Smooth muscle cell (in vitro differentiated cells): Measurements from ENCODE around the gene HNRNPM. TPM values are rescaled to one million over a fixed set of nuclear protein-coding genes. Genes with fewer than 3 reads are reported as not detected.
A peak's percentile ranks its signal among the peaks of the same experiment; 100 is the strongest.

Experiments used
- DNase-seq: peaks from one replicate; lab custom pipeline; 2025; ENCODE audit not compliant: unreplicated experiment; lab: John Stamatoyannopoulos, UW
- H2AFZ ChIP-seq: fragments of 200-600 bp; sonication (generic); 2 replicates; pipeline ENCODE4 v1.6.0; 2016; ENCODE audit warnings: antibody characterized with exemption, low read depth, mild to moderate bottlenecking
- H3F3A ChIP-seq: fragments of 200-600 bp; sonication (generic); 2 replicates; pipeline ENCODE4 v1.6.0; 2017; ENCODE audit warnings: antibody characterized with exemption, low read depth
- H3K27ac ChIP-seq: fragments of 200-600 bp; sonication (generic); 2 replicates; pipeline ENCODE4 v1.5.1; 2016; ENCODE audit warnings: low read depth, mild to moderate bottlenecking
- H3K27me3 ChIP-seq: fragments of 200-600 bp; sonication (generic); 2 replicates; pipeline ENCODE4 v1.6.1; 2016; ENCODE audit warnings: low read depth, mild to moderate bottlenecking
- H3K36me3 ChIP-seq: fragments of 200-600 bp; sonication (generic); 2 replicates; pipeline ENCODE4 v1.5.1; 2016; ENCODE audit warnings: low read depth
- H3K4me1 ChIP-seq: fragments of 200-600 bp; sonication (generic); 2 replicates; pipeline ENCODE4 v1.5.1; 2016; ENCODE audit warnings: low read depth
- H3K4me2 ChIP-seq: fragments of 200-600 bp; sonication (generic); 2 replicates; pipeline ENCODE4 v1.6.0; 2016; ENCODE audit warnings: mild to moderate bottlenecking
- H3K4me3 ChIP-seq: fragments of 200-600 bp; sonication (generic); 2 replicates; pipeline ENCODE4 v1.5.1; 2016; ENCODE audit warnings: mild to moderate bottlenecking
- H3K79me2 ChIP-seq: fragments of 200-600 bp; sonication (generic); 2 replicates; pipeline ENCODE4 v1.6.0; 2016; ENCODE audit warnings: low read depth, mild to moderate bottlenecking
- H3K9ac ChIP-seq: fragments of 200-600 bp; sonication (generic); 2 replicates; pipeline ENCODE4 v1.6.0; 2016; ENCODE audit warnings: low read depth
- H3K9me3 ChIP-seq: fragments of 200-600 bp; sonication (generic); replicated peaks from 2 replicates; pipeline ENCODE4 v1.5.1; 2016; ENCODE audit warnings: low read depth
- H4K20me1 ChIP-seq: fragments of 200-600 bp; sonication (generic); 2 replicates; pipeline ENCODE4 v1.6.0; 2016; ENCODE audit warnings: low read depth
- CTCF ChIP-seq: fragments of 200-600 bp; sonication (generic); IDR thresholded peaks from 2 replicates; pipeline ENCODE4 v1.5.1; 2017; ENCODE audit warnings: borderline replicate concordance, mild to moderate bottlenecking, antibody characterized with exemption; ENCODE audit not compliant: insufficient read depth, poor library complexity, severe bottlenecking
- WGBS: methylation state at CpG from one replicate; pipeline ENCODE4 v1.1.7; 2016; ENCODE audit warnings: low lambda C conversion rate; 5-methylcytosine and 5-hydroxymethylcytosine counted together
- polyA plus RNA-seq: library from polyadenylated mRNA; unstranded; fragments of >200 nt; fragmentation: Nextera tagmentation; extraction: Ambion mirVana; gene quantifications from 2 replicates; pipeline ENCODE4 v1.2.1, GENCODE V29; 2016
- total RNA-seq: library from RNA; depleted of rRNA; stranded (reverse); fragments of >200 nt; gene quantifications from 2 replicates; pipeline ENCODE4 v1.2.3, GENCODE V29; 2014

The HNRNPM gene
- total and polyA plus RNA-seq, 2 experiments from 2014 or later: 44.3 to 143 TPM

GRCh38 chr19:8412783-8413628 is 31.8 kb upstream of the HNRNPM start, which contains the start of gene MARCHF2:
Gene MARCHF2, plus strand, starts transcription at chr19:8413305. Its CDS starts 8,536 bp downstream, at chr19:8421841.
- Histone ChIP-seq H3K79me2 (no peaks in the 10 kb centered on the region), H3K9ac (no peak within 1 kb of the TSS), H3K27me3 (no peaks in the 10 kb centered on the region), H3K9me3 (no peaks in the 10 kb centered on the region), H3K4me3 (peak within 1 kb of the TSS; percentile 60), H3K27ac (no peak within 1 kb of the TSS), H3K4me2 (peak within 1 kb of the TSS; percentile 94), H3K4me1 (no peaks in the 10 kb centered on the region), H3F3A (peaks cover 5% of the 10 kb centered on the region), H4K20me1 (no peaks in the 10 kb centered on the region), H2AFZ (no peak within 1 kb of the TSS), H3K36me3 (no peaks in the 10 kb centered on the region)
- WGBS: 8% methylated on average over 74 of the region's 89 CpGs
- DNase-seq: peak; percentile 89
- TF ChIP-seq CTCF: peak; percentile 59

- Histone ChIP-seq H3F3A (peaks cover 9% of the 10 kb centered on the region), H3K4me1 (no peaks in the 10 kb centered on the region), H2AFZ (no peak overlapping the region), H3K36me3 (no peaks in the 10 kb centered on the region), H4K20me1 (no peaks in the 10 kb centered on the region), H3K9me3 (no peaks in the 10 kb centered on the region), H3K27ac (no peak overlapping the region), H3K79me2 (no peaks in the 10 kb centered on the region), H3K9ac (no peak overlapping the region), H3K4me2 (peak overlapping the region; percentile 94), H3K27me3 (no peaks in the 10 kb centered on the region), H3K4me3 (peak overlapping the region; percentile 60)
- WGBS: 27% methylated on average over 3 of the region's 3 CpGs
- no peak for TF ChIP-seq CTCF
- no peak for DNase-seq
Measured at GRCh38 chr19:8413629-8413995, 31.2 kb upstream of the HNRNPM start.

GRCh38 chr19:8416796-8417195 is 28.0 kb upstream of the HNRNPM start:
- Histone ChIP-seq H3K9ac (no peak overlapping the region), H3K4me3 (no peak overlapping the region), H3K79me2 (no peaks in the 10 kb centered on the region), H3K27me3 (no peaks in the 10 kb centered on the region), H3K4me2 (no peak overlapping the region), H4K20me1 (no peaks in the 10 kb centered on the region), H3K27ac (no peak overlapping the region), H3K36me3 (no peaks in the 10 kb centered on the region), H3F3A (peaks cover 5% of the 10 kb centered on the region), H2AFZ (no peak overlapping the region), H3K4me1 (no peaks in the 10 kb centered on the region), H3K9me3 (no peaks in the 10 kb centered on the region)
- no peak for TF ChIP-seq CTCF
- DNase-seq: no peak
- WGBS: 81% methylated on average over 4 of the region's 4 CpGs
